ENCODE results near the gene CYP24A1. TPM values are rescaled to one million over a fixed set of nuclear protein-coding genes. Genes with fewer than 3 reads are reported as not detected.

The CYP24A1 gene
- total RNA-seq, 1 donor from 2014 or later, result 5.9 TPM

DNA sequence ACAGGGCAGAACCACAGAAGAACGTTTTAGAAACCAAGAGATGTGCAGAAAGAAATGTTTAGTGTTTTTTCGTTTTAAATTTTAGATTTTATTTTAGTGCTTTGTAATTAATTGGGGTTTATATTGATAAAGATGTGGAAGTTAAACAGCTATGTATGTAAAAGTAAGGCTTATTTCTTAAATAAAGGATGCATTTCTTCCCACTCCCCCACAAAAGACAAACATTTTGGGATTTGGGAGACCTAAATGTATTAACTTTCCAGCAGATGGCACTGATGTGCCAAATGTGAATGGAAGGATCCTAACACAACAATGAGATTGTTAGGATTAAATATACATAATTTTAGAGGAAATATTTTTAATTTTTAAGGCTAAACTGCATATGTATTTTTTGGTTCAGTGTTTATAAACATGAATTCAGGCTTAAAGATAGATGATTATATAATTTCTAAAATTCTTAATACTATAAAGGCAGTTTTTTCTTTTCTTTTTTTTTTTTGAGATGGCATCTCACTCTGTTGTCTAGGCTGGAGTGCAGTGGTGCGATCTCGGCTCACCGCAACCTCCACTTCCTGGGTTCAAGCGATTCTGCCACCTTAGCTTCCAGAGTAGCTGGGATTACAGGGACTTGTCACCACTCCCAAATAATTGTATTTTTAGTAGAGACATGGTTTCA is 46.1 kb upstream of the CYP24A1 start:
- H3K36me3 ChIP-seq, result peaks cover 0 to 17% of the 10 kb centered on the region in 2 donors
- DNase-seq (ENCODE audit: extremely low spot score in 2 of 2), result no peak
- intact Hi-C loops (cut with DNase I), result loop anchor here (5.0 kb wide), 1 partner anchor 427 kb away; no protein-coding TSS in a partner anchor
- no peak overlapping the region for H3K4me3 ChIP-seq
- H3K27me3 ChIP-seq, result no peaks in the 10 kb centered on the region
- TF ChIP-seq POLR2AphosphoS5 (IDR thresholded peaks at IDR 0.05; ENCODE audit: insufficient read depth in 1 of 2, low read depth in 1 of 2) (no peak), POLR2A (IDR thresholded peaks at IDR 0.05) (no peak)
- TF ChIP-seq, protein P1, sequence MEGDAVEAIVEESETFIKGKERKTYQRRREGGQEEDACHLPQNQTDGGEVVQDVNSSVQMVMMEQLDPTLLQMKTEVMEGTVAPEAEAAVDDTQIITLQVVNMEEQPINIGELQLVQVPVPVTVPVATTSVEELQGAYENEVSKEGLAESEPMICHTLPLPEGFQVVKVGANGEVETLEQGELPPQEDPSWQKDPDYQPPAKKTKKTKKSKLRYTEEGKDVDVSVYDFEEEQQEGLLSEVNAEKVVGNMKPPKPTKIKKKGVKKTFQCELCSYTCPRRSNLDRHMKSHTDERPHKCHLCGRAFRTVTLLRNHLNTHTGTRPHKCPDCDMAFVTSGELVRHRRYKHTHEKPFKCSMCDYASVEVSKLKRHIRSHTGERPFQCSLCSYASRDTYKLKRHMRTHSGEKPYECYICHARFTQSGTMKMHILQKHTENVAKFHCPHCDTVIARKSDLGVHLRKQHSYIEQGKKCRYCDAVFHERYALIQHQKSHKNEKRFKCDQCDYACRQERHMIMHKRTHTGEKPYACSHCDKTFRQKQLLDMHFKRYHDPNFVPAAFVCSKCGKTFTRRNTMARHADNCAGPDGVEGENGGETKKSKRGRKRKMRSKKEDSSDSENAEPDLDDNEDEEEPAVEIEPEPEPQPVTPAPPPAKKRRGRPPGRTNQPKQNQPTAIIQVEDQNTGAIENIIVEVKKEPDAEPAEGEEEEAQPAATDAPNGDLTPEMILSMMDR (IDR thresholded peaks at IDR 0.05), result no peak
- no peak overlapping the region for H3K27ac ChIP-seq
- H3K9me3 ChIP-seq, result no peaks in the 10 kb centered on the region
- no peaks in the 10 kb centered on the region for H3K4me1 ChIP-seq

DNA sequence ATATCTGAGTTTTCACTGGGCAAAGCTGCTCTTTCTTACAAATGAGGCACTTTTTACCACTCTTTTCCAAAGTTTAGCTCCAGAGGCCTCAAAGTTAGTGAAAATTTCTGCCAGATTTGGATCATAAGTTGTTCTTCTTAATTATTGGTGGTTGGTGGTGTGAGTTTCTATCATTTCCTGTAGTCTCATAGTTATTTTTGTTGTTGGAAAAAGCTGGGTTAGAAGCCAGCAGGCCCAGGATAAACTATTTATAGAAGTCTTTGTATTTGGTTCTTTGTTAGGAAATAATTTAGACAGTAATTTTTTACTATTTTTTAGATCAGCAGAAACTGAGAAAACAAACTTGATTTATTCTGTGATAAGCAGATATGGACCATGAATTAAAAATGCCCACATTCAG is 44.7 kb upstream of the CYP24A1 start:
- intact Hi-C loops (cut with DNase I), result no loop called here
- no peak for TF ChIP-seq POLR2A (IDR thresholded peaks at IDR 0.05)
- TF ChIP-seq, protein P1 (IDR thresholded peaks at IDR 0.05), result no peak
- TF ChIP-seq POLR2AphosphoS5 (IDR thresholded peaks at IDR 0.05; ENCODE audit: insufficient read depth in 1 of 2, low read depth in 1 of 2), result no peak

DNA sequence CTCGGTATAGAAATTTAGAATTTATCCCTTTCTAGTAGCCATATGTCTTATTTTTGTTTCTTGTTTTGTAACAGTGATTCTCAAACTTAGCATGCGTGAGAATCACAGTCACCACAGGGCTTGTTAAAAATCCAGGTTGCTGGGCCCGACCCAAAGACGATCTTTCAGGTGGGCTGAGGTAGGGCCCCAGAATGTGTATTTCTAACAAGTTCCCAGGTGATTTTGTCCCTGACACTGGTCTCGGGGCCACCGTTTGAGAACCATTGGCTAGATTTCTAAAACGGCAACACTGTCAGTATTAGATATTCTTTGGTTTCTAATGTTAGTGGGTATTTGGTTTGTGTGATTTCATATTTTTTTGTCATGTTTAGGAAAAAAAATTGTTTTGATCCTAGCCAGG is 44.0 kb upstream of the CYP24A1 start:
- no peak for DNase-seq (ENCODE audit: extremely low spot score in 2 of 2)
- Histone ChIP-seq H3K27ac (no peak overlapping the region), H3K9me3 (no peaks in the 10 kb centered on the region), H3K27me3 (no peaks in the 10 kb centered on the region), H3K36me3 (peaks cover 0 to 17% of the 10 kb centered on the region in 2 donors), H3K4me1 (peaks cover 7% of the 10 kb centered on the region), H3K4me3 (no peak overlapping the region)
- intact Hi-C loops (cut with DNase I), result no loop called here
- no peak for TF ChIP-seq POLR2A (IDR thresholded peaks at IDR 0.05)
- TF ChIP-seq, protein P1 (IDR thresholded peaks at IDR 0.05), result no peak

More for the DNA sequence above, 44.7 kb upstream of the CYP24A1 start:
- H3K4me1 ChIP-seq, result no peaks in the 10 kb centered on the region
- H3K36me3 ChIP-seq, result peaks cover 0 to 17% of the 10 kb centered on the region in 2 donors
- no peak for DNase-seq (ENCODE audit: extremely low spot score in 2 of 2)
- no peaks in the 10 kb centered on the region for H3K27me3 ChIP-seq
- H3K27ac ChIP-seq, result no peak overlapping the region
- H3K9me3 ChIP-seq, result no peaks in the 10 kb centered on the region
- no peak overlapping the region for H3K4me3 ChIP-seq

DNA sequence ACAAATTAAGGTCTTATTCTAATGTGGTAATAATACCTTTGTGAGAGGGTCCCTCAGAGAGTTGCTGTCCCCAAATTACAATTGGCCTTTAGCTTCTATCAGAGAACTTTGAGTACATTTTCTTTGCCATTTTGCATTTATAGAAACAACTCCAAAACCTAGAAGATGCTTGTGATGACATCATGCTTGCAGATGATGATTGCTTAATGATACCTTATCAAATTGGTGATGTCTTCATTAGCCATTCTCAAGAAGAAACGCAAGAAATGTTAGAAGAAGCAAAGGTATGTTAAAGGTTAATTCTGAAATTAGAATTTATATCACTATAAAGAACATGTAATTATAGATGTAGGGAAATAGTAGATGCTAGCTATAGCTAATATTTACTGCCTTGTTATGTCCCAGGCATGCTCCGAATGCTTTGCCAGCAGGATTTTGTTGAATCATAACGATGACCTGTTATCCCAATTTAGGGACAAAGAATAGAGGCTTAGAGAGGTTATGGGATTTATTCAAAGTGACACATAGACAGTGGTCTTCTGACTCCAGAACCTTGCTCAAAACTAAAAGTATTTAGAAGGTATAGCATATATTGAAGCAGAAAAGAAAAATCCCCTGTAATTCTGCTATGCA is 41.5 kb upstream of the CYP24A1 start:
- DNase-seq (ENCODE audit: extremely low spot score in 2 of 2), result no peak
- no peak overlapping the region for H3K27ac ChIP-seq
- no peak overlapping the region for H3K4me3 ChIP-seq
- H3K4me1 ChIP-seq, result peaks cover 23% of the 10 kb centered on the region
- H3K9me3 ChIP-seq, result no peaks in the 10 kb centered on the region
- TF ChIP-seq POLR2A (IDR thresholded peaks at IDR 0.05), result no peak
- TF ChIP-seq, protein P1 (IDR thresholded peaks at IDR 0.05), result no peak
- no peak for TF ChIP-seq POLR2AphosphoS5 (IDR thresholded peaks at IDR 0.05; ENCODE audit: insufficient read depth in 1 of 2, low read depth in 1 of 2)
- H3K36me3 ChIP-seq, result peaks cover 0 to 17% of the 10 kb centered on the region in 2 donors
- no peaks in the 10 kb centered on the region for H3K27me3 ChIP-seq
- intact Hi-C loops (cut with DNase I), result no loop called here

DNA sequence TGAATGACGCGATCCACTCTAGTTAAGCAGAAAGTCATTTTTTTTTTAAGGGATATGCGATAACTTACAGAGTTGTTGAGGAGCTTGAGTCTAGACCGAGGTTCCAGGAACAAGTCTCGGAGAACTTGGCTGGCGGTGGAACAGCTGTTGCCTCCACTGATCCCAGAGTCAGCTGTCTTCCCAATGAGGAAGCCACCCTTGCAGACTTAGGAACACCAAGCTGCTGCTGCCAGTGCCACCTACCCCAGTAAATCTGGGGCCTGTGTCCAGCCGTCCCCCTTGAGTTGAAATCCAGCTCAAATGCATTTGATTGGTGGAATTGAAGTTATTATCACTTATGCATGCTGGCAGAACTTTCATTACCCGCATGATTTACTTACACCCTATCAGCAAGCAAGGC is 40.8 kb upstream of the CYP24A1 start:
- Histone ChIP-seq H3K27ac (no peak overlapping the region), H3K9me3 (no peaks in the 10 kb centered on the region), H3K4me1 (peaks cover 30% of the 10 kb centered on the region), H3K36me3 (peaks cover 0 to 17% of the 10 kb centered on the region in 2 donors), H3K4me3 (no peak overlapping the region), H3K27me3 (no peaks in the 10 kb centered on the region)
- intact Hi-C loops (cut with DNase I), result no loop called here
- DNase-seq (ENCODE audit: extremely low spot score in 2 of 2), result no peak
- no peak for TF ChIP-seq POLR2A (IDR thresholded peaks at IDR 0.05)
- no peak for TF ChIP-seq POLR2AphosphoS5 (IDR thresholded peaks at IDR 0.05; ENCODE audit: insufficient read depth in 1 of 2, low read depth in 1 of 2)
- TF ChIP-seq, protein P1 (IDR thresholded peaks at IDR 0.05), result no peak
